AG09309 (cell line): ENCODE results near the gene PPP1R11.
"Not testable (repeated sequence)": the region's sequence is repeated elsewhere in the genome, so short reads cannot be mapped to it uniquely, and the experiment has no call there.

Experiments
- DNase-seq: peaks from one replicate; pipeline ENCODE4 v3.0.0-alpha.2; 2010; ENCODE audit warnings: low read depth
- H3K4me3 ChIP-seq: 2 replicates; pipeline ENCODE4 v1.5.1; 2011; ENCODE audit warnings: mild to moderate bottlenecking, low read depth, low read length, moderate library complexity; ENCODE audit not compliant: control insufficient read depth
- CTCF ChIP-seq: IDR thresholded peaks from 2 replicates; pipeline ENCODE4 v1.5.1; 2011; ENCODE audit warnings: mild to moderate bottlenecking, low read depth, low read length, inconsistent platforms; ENCODE audit not compliant: insufficient read depth, control insufficient read depth; ENCODE audit errors: missing control alignments

PPP1R11 gene

GRCh38 chr6:30112402-30112994, 45.5 kb downstream of the PPP1R11 start:
- no peak for DNase-seq
- H3K4me3 ChIP-seq: no peak overlapping the region
- no peak for TF ChIP-seq CTCF

- no peak within 1 kb of the TSS for H3K4me3 ChIP-seq
- no peak for DNase-seq
- no peak for TF ChIP-seq CTCF
Observed at GRCh38 chr6:30113003-30113759, 46.2 kb downstream of the PPP1R11 start, which contains the start of gene TRIM31. TSS of gene TRIM31 (minus strand) at chr6:30113090. CDS start at chr6:30112805, 285 bp downstream.

GRCh38 chr6:30113841-30114240, 46.8 kb downstream of the PPP1R11 start:
- no peak for DNase-seq
- TF ChIP-seq CTCF: no peak
- no peak overlapping the region for H3K4me3 ChIP-seq

GRCh38 chr6:30116724-30117123, 49.7 kb downstream of the PPP1R11 start:
- H3K4me3 ChIP-seq: no peak overlapping the region
- TF ChIP-seq CTCF: no peak
- no peak for DNase-seq

- not testable (repeated sequence) for DNase-seq
Observed at GRCh38 chr6:30118691-30119090, 51.7 kb downstream of the PPP1R11 start.

More at GRCh38 chr6:30118691-30119090, 51.7 kb downstream of the PPP1R11 start:
- H3K4me3 ChIP-seq: not testable (repeated sequence)
